GM23248 (cell line): Measurements from ENCODE around the gene ZDHHC16.

ENCODE experiments used
- EZH2 ChIP-seq: fragments of 200-600 bp; sonication (generic); IDR thresholded peaks from 2 replicates; pipeline ENCODE4 v1.6.1; 2018; ENCODE audit warnings: antibody characterized with exemption, mild to moderate bottlenecking; ENCODE audit not compliant: insufficient read depth, poor library complexity, severe bottlenecking
- EZH2phosphoT487 ChIP-seq: fragments of 200-600 bp; sonication (generic); IDR thresholded peaks from 2 replicates; pipeline ENCODE4 v1.6.1; 2018; ENCODE audit warnings: antibody characterized with exemption, moderate library complexity, mild to moderate bottlenecking, low read depth; ENCODE audit not compliant: insufficient read depth

DNA sequence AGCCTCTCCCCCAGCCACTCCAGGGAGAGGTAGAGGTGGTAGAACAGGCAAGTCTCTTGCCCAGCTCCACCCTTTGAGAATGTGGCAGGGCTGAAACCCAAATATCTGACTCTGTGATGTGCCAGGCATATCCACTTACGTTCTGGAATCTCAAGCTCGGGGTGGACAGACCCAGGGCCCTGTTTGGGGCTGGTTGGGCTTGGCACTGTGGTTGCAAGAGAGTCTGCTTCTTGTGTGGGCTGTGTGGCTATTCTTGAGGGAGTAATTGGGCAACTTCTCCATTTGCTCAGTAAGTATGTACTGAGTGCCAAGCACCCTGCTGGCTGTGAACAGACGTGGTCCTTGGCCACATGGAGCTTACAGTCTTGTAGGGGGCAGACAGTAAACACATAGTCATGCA lies 57.4 kb downstream of the ZDHHC16 start:
- TF ChIP-seq EZH2 = no peak
- TF ChIP-seq EZH2phosphoT487 = no peak
